ENCODE data around the gene NCOR2. TPM values are rescaled to one million over a fixed set of nuclear protein-coding genes. Genes with fewer than 3 reads are reported as not detected.

Gene NCOR2
- total and polyA plus RNA-seq, 10 of the 15 experiments (the other 5 are each of a cell fraction or from before 2014, with no cell fraction given), result 0.43 to 179 (median 14.9) TPM

- TF ChIP-seq ZSCAN29 (IDR thresholded peaks at IDR 0.05) (no peak), TCF7 (IDR thresholded peaks at IDR 0.05; ENCODE audit: borderline replicate concordance) (no peak), RCOR1 (conservative IDR thresholded peaks at IDR 0.05; ENCODE audit: low read depth, low read length) (no peak), USF1 (IDR thresholded peaks at IDR 0.05; ENCODE audit: borderline replicate concordance, extremely low read length, insufficient read depth, low read depth, low read length) (peak; percentile 10), NBN (IDR thresholded peaks at IDR 0.05) (no peak)
- no peak overlapping the region for H3K9ac ChIP-seq (ENCODE audit: control insufficient read depth, insufficient read depth, low read length)
- DNase-seq (ENCODE audit: low read depth, low spot score) (no peak), ATAC-seq (no peak), FAIRE-seq (no peak)
- no peak overlapping the region for H3K27ac ChIP-seq (ENCODE audit: control insufficient read depth, insufficient read depth)
- H3K79me2 ChIP-seq (ENCODE audit: control insufficient read depth, insufficient read depth, low read length), result no peaks in the 10 kb centered on the region
- no TSS peak for BruUV-seq (replicated peaks)
- H4K20me1 ChIP-seq (ENCODE audit: control insufficient read depth, insufficient read depth), result no peaks in the 10 kb centered on the region
- POLR2A ChIA-PET, result no interaction called here
- CTCF ChIA-PET, result no interaction called here
- in situ Hi-C loops (cut with MboI) (no loop called here), intact Hi-C loops (cut with micrococcal nuclease; ENCODE audit: unreplicated experiment) (no loop called here)
- 69% methylated on average over 22 of the region's 22 CpGs for WGBS (ENCODE audit: insufficient coverage, insufficient replicate concordance, low lambda C conversion rate, missing lambda C conversion rate)
- no peak overlapping the region for H3K4me3 ChIP-seq
- no peaks in the 10 kb centered on the region; a peak in 1 of 4 replicates for H3K27me3 ChIP-seq (replicated peaks in 1 of 2; ENCODE audit: control insufficient read depth in 2 of 2, insufficient read depth in 2 of 2, low read length in 1 of 2)
- H2AFZ ChIP-seq (ENCODE audit: control insufficient read depth, low read depth, low read length), result no peak overlapping the region
- H3K4me2 ChIP-seq (ENCODE audit: control insufficient read depth, insufficient read depth), result no peak overlapping the region
- no peaks in the 10 kb centered on the region for H3K9me3 ChIP-seq (replicated peaks; ENCODE audit: control insufficient read depth, insufficient read depth, low read length)
- SMC1A ChIA-PET (ENCODE audit: uncharacterized antibody, unreplicated experiment), result no interaction called here
- RAD21 ChIA-PET (ENCODE audit: unreplicated experiment), result no interaction called here
- peaks cover 25% of the 10 kb centered on the region for H3K4me1 ChIP-seq (ENCODE audit: control insufficient read depth, insufficient read depth, low read length)
- no peaks in the 10 kb centered on the region for H3K36me3 ChIP-seq (ENCODE audit: control insufficient read depth in 2 of 2, insufficient read depth in 2 of 2, low read length in 1 of 2)
These were observed 38.7 kb upstream of the NCOR2 start for GRCh38 chr12:124605883-124606774.
